ENCODE data around the gene TAF4. TPM values are rescaled to one million over a fixed set of nuclear protein-coding genes. Genes with fewer than 3 reads are reported as not detected.

The TAF4 gene
- total and polyA plus RNA-seq, 8 donors = 5.7 to 15.2 (median 8.4) TPM

GRCh38 chr20:61932199-61932592 lies 133.5 kb downstream of the TAF4 start:
- FAIRE-seq (no peak), ATAC-seq (no peak), DNase-seq (peak in 3 of 6 donors; percentile 5 to 29 (median 27))
- no peak for TF ChIP-seq CTCF (IDR thresholded peaks at IDR 0.05)
- intact Hi-C loops (cut with DNase I) = no loop called here
- H3K4me3 ChIP-seq = no peak overlapping the region
- no peaks in the 10 kb centered on the region for H3K36me3 ChIP-seq
- H3K27me3 ChIP-seq = no peaks in the 10 kb centered on the region
- H3K27ac ChIP-seq = no peak overlapping the region
- 78 to 88% methylated on average over 9 of the region's 9 CpGs for WGBS, 2 donors
- H3K4me1 ChIP-seq = no peaks in the 10 kb centered on the region
- H3K9me3 ChIP-seq = no peaks in the 10 kb centered on the region

- no peaks in the 10 kb centered on the region for H3K4me1 ChIP-seq
- H3K9me3 ChIP-seq = no peaks in the 10 kb centered on the region
- H3K36me3 ChIP-seq = no peaks in the 10 kb centered on the region
- H3K27me3 ChIP-seq = no peaks in the 10 kb centered on the region
- no peak overlapping the region for H3K27ac ChIP-seq
- DNase-seq = peak in 2 of 6 donors; percentile 5 to 26
- FAIRE-seq = no peak
- no peak for ATAC-seq
- WGBS, 2 donors = 91% methylated on average over 14 of the region's 14 CpGs
- no peak for TF ChIP-seq CTCF (IDR thresholded peaks at IDR 0.05)
- intact Hi-C loops (cut with DNase I) = no loop called here
- no peak overlapping the region for H3K4me3 ChIP-seq
These were observed 134.0 kb downstream of the TAF4 start for GRCh38 chr20:61931476-61932198.

GRCh38 chr20:61930776-61931475 lies 134.8 kb downstream of the TAF4 start:
- Histone ChIP-seq H3K4me1 (no peaks in the 10 kb centered on the region), H3K36me3 (no peaks in the 10 kb centered on the region), H3K9me3 (no peaks in the 10 kb centered on the region), H3K27ac (no peak overlapping the region), H3K4me3 (no peak overlapping the region), H3K27me3 (no peaks in the 10 kb centered on the region)
- intact Hi-C loops (cut with DNase I) = no loop called here
- FAIRE-seq (no peak), DNase-seq (peak in 3 of 6 donors; percentile 7 to 58 (median 39)), ATAC-seq (no peak)
- TF ChIP-seq CTCF (IDR thresholded peaks at IDR 0.05) = no peak
- WGBS, 2 donors = 87 to 90% methylated on average over 28 of the region's 28 CpGs

GRCh38 chr20:61929971-61930666 lies 135.6 kb downstream of the TAF4 start:
- no peak for ATAC-seq
- H3K27me3 ChIP-seq = no peaks in the 10 kb centered on the region
- H3K36me3 ChIP-seq = no peaks in the 10 kb centered on the region
- no peaks in the 10 kb centered on the region for H3K4me1 ChIP-seq
- no peaks in the 10 kb centered on the region for H3K9me3 ChIP-seq
- intact Hi-C loops (cut with DNase I) = no loop called here
- H3K4me3 ChIP-seq = no peak overlapping the region
- FAIRE-seq = no peak
- no peak for TF ChIP-seq CTCF (IDR thresholded peaks at IDR 0.05)
- 93 to 94% methylated on average over 12 of the region's 12 CpGs for WGBS, 2 donors
- no peak overlapping the region for H3K27ac ChIP-seq
- DNase-seq = peak in 2 of 6 donors; percentile 40
